HEK293 (cell line): ENCODE data around the gene RPS21.

Experiments
- CTCF ChIP-seq: fragments of 450-650 bp; formaldehyde crosslinking; IDR thresholded peaks from 2 replicates; pipeline ENCODE4 v1.5.1; 2016; ENCODE audit warnings: missing biosample characterization, missing genetic modification characterization
- PBX3 ChIP-seq: sonication (generic); formaldehyde crosslinking; IDR thresholded peaks from 2 replicates; pipeline ENCODE4 v1.8.1; 2022; ENCODE audit warnings: mild to moderate bottlenecking, moderate library complexity, missing genetic modification reagents
- YY1 ChIP-seq: fragments of 450-650 bp; formaldehyde crosslinking; IDR thresholded peaks from 2 replicates; pipeline ENCODE4 v1.5.1; 2018; ENCODE audit warnings: missing biosample characterization, missing genetic modification characterization
- ZFP3 ChIP-seq: fragments of 450-650 bp; formaldehyde crosslinking; IDR thresholded peaks from 2 replicates; pipeline ENCODE4 v1.5.1; 2016; ENCODE audit warnings: low read depth, missing biosample characterization, missing genetic modification characterization
- ZNF133 ChIP-seq: fragments of 450-650 bp; formaldehyde crosslinking; IDR thresholded peaks from 2 replicates; pipeline ENCODE4 v1.5.1; 2016; ENCODE audit warnings: missing biosample characterization, missing genetic modification characterization
- ZNF530 ChIP-seq: fragments of 450-650 bp; formaldehyde crosslinking; IDR thresholded peaks from 2 replicates; pipeline ENCODE4 v1.5.1; 2016; ENCODE audit warnings: low read depth, missing biosample characterization, missing genetic modification characterization
- ZNF621 ChIP-seq: fragments of 450-650 bp; formaldehyde crosslinking; IDR thresholded peaks from 2 replicates; pipeline ENCODE4 v1.5.1; 2017; ENCODE audit warnings: missing biosample characterization, missing genetic modification characterization

DNA sequence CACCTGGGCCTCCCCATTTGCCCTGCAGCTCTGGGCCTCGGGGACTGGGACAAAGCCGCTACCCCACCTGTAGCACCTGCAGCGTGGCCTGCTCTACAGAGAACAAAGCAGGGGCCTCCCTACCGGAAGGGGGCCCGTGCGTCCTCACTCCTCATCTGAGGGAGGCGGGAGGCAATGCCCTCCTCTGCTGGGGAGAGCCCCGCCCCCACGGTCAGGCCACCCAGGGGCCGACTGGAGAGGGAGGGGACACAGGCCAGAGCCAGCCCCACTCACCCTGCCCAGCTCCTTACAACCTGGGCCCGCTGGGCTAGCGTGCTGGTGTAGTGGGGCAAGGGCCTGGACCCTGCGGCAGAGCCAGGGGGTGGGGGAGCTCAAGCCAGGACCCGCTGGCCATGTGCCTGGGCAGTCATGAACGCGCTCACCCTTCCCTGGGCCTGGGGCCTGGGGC lies 27.8 kb upstream of the RPS21 start:
- TF ChIP-seq ZFP3 (tag by site-specific recombination), result no peak
- no peak for TF ChIP-seq CTCF (tag by site-specific recombination)
- no peak for TF ChIP-seq PBX3 (CRISPR knock-in tag)
- no peak for TF ChIP-seq ZNF530 (tag by site-specific recombination)
- TF ChIP-seq ZNF133, result no peak
- TF ChIP-seq YY1 (tag by site-specific recombination), result no peak
- TF ChIP-seq ZNF621, result no peak
